H9 (cell line): Measurements from ENCODE around the gene HLA-DRB1. TPM values are rescaled to one million over a fixed set of nuclear protein-coding genes. Genes with fewer than 3 reads are reported as not detected.
A peak's percentile ranks its signal among the peaks of the same experiment; 100 is the strongest.

Experiments
- DNase-seq: peaks from one replicate; pipeline ENCODE4 v3.0.0-alpha.2; 2017
- H2AFZ ChIP-seq: one replicate; pipeline ENCODE4 v1.6.1; 2013; ENCODE audit warnings: mild to moderate bottlenecking, low read length, control low read depth, moderate library complexity
- H2AK5ac ChIP-seq: 2 replicates; pipeline ENCODE4 v1.6.1; 2013; ENCODE audit warnings: low read length, control low read depth, mixed read lengths; ENCODE audit not compliant: insufficient read length
- H2BK120ac ChIP-seq: one replicate; pipeline ENCODE4 v1.6.1; 2013; ENCODE audit warnings: low read depth, mild to moderate bottlenecking, low read length, control low read depth, inconsistent platforms; ENCODE audit not compliant: poor library complexity, severe bottlenecking
- H2BK12ac ChIP-seq: 2 replicates; pipeline ENCODE4 v1.6.1; 2013; ENCODE audit warnings: low read length, control low read depth, mixed read lengths, low read depth; ENCODE audit not compliant: insufficient read length
- H2BK15ac ChIP-seq: 2 replicates; pipeline ENCODE4 v1.6.1; 2013; ENCODE audit warnings: low read depth, low read length, control low read depth
- H2BK20ac ChIP-seq: one replicate; pipeline ENCODE4 v1.6.1; 2013; ENCODE audit warnings: low read depth, mild to moderate bottlenecking, low read length, control low read depth, inconsistent platforms; ENCODE audit not compliant: poor library complexity, severe bottlenecking
- H2BK5ac ChIP-seq: 2 replicates; pipeline ENCODE4 v1.6.1; 2013; ENCODE audit warnings: low read length, control low read depth, mixed read lengths; ENCODE audit not compliant: insufficient read length
- H3K14ac ChIP-seq: 2 replicates; pipeline ENCODE4 v1.6.1; 2013; ENCODE audit warnings: low read length, control low read depth; ENCODE audit not compliant: insufficient read depth
- H3K18ac ChIP-seq: 2 replicates; pipeline ENCODE4 v1.6.1; 2013; ENCODE audit warnings: low read depth, mild to moderate bottlenecking, mixed read lengths, low read length, control low read depth; ENCODE audit not compliant: insufficient read length
- H3K23ac ChIP-seq: 2 replicates; pipeline ENCODE4 v1.6.1; 2013; ENCODE audit warnings: low read length, control low read depth, mixed read lengths, low read depth; ENCODE audit not compliant: insufficient read length
- H3K23me2 ChIP-seq: 2 replicates; pipeline ENCODE4 v1.6.1; 2013; ENCODE audit warnings: low read depth, mild to moderate bottlenecking, mixed read lengths, low read length, control low read depth; ENCODE audit not compliant: insufficient read length, poor library complexity, severe bottlenecking
- H3K27ac ChIP-seq: 2 replicates; pipeline ENCODE4 v1.5.1; 2013; ENCODE audit warnings: low read length, control low read depth, mixed read lengths, low read depth; ENCODE audit not compliant: insufficient read length
- H3K27me3 ChIP-seq: 2 replicates; pipeline ENCODE4 v1.6.1; 2013; ENCODE audit warnings: low read length, control low read depth, inconsistent platforms; ENCODE audit not compliant: insufficient read depth
- H3K4ac ChIP-seq: 2 replicates; pipeline ENCODE4 v1.6.1; 2013; ENCODE audit warnings: low read depth, mild to moderate bottlenecking, control low read depth, inconsistent platforms, low read length, moderate library complexity
- H3K4me1 ChIP-seq: 2 replicates; pipeline ENCODE4 v1.6.1; 2013; ENCODE audit warnings: low read length, control low read depth, inconsistent platforms; ENCODE audit not compliant: insufficient read depth
- H3K4me2 ChIP-seq: 2 replicates; pipeline ENCODE4 v1.6.1; 2013; ENCODE audit warnings: low read length, control low read depth, mixed read lengths; ENCODE audit not compliant: insufficient read length, insufficient read depth
- H3K56ac ChIP-seq: 2 replicates; pipeline ENCODE4 v1.6.1; 2013; ENCODE audit warnings: low read depth, mild to moderate bottlenecking, mixed read lengths, low read length, control low read depth; ENCODE audit not compliant: insufficient read length
- H3K79me1 ChIP-seq: 2 replicates; pipeline ENCODE4 v1.6.1; 2013; ENCODE audit warnings: low read depth, mild to moderate bottlenecking, moderate library complexity, low read length, control low read depth, inconsistent platforms; ENCODE audit not compliant: insufficient read depth, poor library complexity, severe bottlenecking
- H3K79me2 ChIP-seq: 2 replicates; pipeline ENCODE4 v1.6.1; 2013; ENCODE audit warnings: low read length, control low read depth, inconsistent platforms; ENCODE audit not compliant: insufficient read depth
- H3K9ac ChIP-seq: 2 replicates; pipeline ENCODE4 v1.6.1; 2013; ENCODE audit warnings: low read length, control low read depth, mixed read lengths; ENCODE audit not compliant: insufficient read length; ENCODE audit errors: extremely low read depth
- H3K9me3 ChIP-seq: one replicate; pipeline ENCODE4 v1.6.1; 2013; ENCODE audit warnings: low read depth, low read length, inconsistent platforms; ENCODE audit not compliant: control insufficient read depth
- H3T11ph ChIP-seq: one replicate; pipeline ENCODE4 v1.6.1; 2013; ENCODE audit warnings: mild to moderate bottlenecking, low read length, control low read depth, inconsistent platforms
- H4K20me1 ChIP-seq: one replicate; pipeline ENCODE4 v1.6.1; 2013; ENCODE audit not compliant: control insufficient read depth, insufficient read length, insufficient read depth
- H4K5ac ChIP-seq: 2 replicates; pipeline ENCODE4 v1.6.1; 2013; ENCODE audit warnings: low read depth, mild to moderate bottlenecking, mixed read lengths, low read length, control low read depth; ENCODE audit not compliant: insufficient read length
- H4K8ac ChIP-seq: replicated peaks from 2 replicates; pipeline ENCODE4 v1.6.1; 2013; ENCODE audit warnings: low read length, control low read depth, mixed read lengths, low read depth; ENCODE audit not compliant: insufficient read length
- H4K91ac ChIP-seq: 2 replicates; pipeline ENCODE4 v1.6.1; 2013; ENCODE audit warnings: low read depth, mild to moderate bottlenecking, moderate library complexity, mixed read lengths, low read length, control low read depth; ENCODE audit not compliant: insufficient read length
- H3K27ac Mint-ChIP-seq, 3 experiments: 2 replicates in 2 of 3; 3 replicates in 1 of 3; pipeline ENCODE4 v1.8.0; 2020 to 2021; ENCODE audit warnings: mixed read lengths in 3 of 3, mild to moderate bottlenecking in 1 of 3, moderate library complexity in 1 of 3
- H3K27me3 Mint-ChIP-seq: 2 replicates; pipeline ENCODE4 v1.8.0; 2021; ENCODE audit warnings: low read depth, mild to moderate bottlenecking, moderate library complexity, mixed read lengths
- H3K36me3 Mint-ChIP-seq, 3 experiments: 2 replicates in 2 of 3; 3 replicates in 1 of 3; pipeline ENCODE4 v1.8.0; 2020 to 2021; ENCODE audit warnings: low read depth in 3 of 3, mixed read lengths in 3 of 3; ENCODE audit not compliant: insufficient read depth in 1 of 3
- H3K4me1 Mint-ChIP-seq, 2 experiments: 2 replicates each; pipeline ENCODE4 v1.8.0; 2020; ENCODE audit warnings: mixed read lengths in 2 of 2
- H3K4me3 Mint-ChIP-seq, 2 experiments: 2 replicates in 1 of 2; 3 replicates in 1 of 2; pipeline ENCODE4 v1.8.0; 2020 to 2021; ENCODE audit warnings: mild to moderate bottlenecking in 2 of 2, mixed read lengths in 2 of 2, moderate library complexity in 1 of 2
- H3K9me3 Mint-ChIP-seq, 2 experiments: 2 replicates in 1 of 2; 3 replicates in 1 of 2; pipeline ENCODE4 v1.8.0; 2020; ENCODE audit warnings: mild to moderate bottlenecking in 2 of 2, mixed read lengths in 2 of 2, moderate library complexity in 1 of 2
- CTCF ChIP-seq: fragments of 200-600 bp; sonication (generic); conservative IDR thresholded peaks from 3 replicates; pipeline ENCODE4 v1.8.0; 2021; ENCODE audit warnings: antibody characterized with exemption, mild to moderate bottlenecking
- WGBS: extraction: QIAGEN DNeasy Blood & Tissue Kit; methylation state at CpG from one replicate; pipeline ENCODE4 v1.1.7; 2013; ENCODE audit warnings: missing lambda C conversion rate, low lambda C conversion rate, mixed read lengths; ENCODE audit not compliant: insufficient read length; ENCODE audit errors: extremely low coverage; 5-methylcytosine and 5-hydroxymethylcytosine counted together
- total RNA-seq: library from RNA; stranded (reverse); gene quantifications from 2 replicates; pipeline ENCODE4 v1.2.1, GENCODE V29; 2021

Gene HLA-DRB1
- total RNA-seq, 1 experiment from 2014 or later: 25.9 TPM

GRCh38 chr6:32554116-32554965 is 35.3 kb downstream of the HLA-DRB1 start:
- H4K91ac ChIP-seq: no peak overlapping the region
- no peak overlapping the region for H3K14ac ChIP-seq
- H3K27ac Mint-ChIP-seq: peak overlapping the region in 1 of 3 experiments; percentile 71; a peak in 1 of 7 replicates
- H3K9me3 Mint-ChIP-seq: no peaks in the 10 kb centered on the region; a peak in 1 of 5 replicates
- no peak for DNase-seq
- H3K9ac ChIP-seq: no peak overlapping the region
- no peak overlapping the region for H3K27ac ChIP-seq
- peaks cover 4 to 5% of the 10 kb centered on the region in 2 experiments; a peak in 2 of 4 replicates for H3K4me1 Mint-ChIP-seq
- H3K27me3 Mint-ChIP-seq: peaks cover 5% of the 10 kb centered on the region
- no peaks in the 10 kb centered on the region for H3K23me2 ChIP-seq
- no peak overlapping the region for H3K18ac ChIP-seq
- no peaks in the 10 kb centered on the region for H3K27me3 ChIP-seq
- H2BK20ac ChIP-seq: no peak overlapping the region
- H3K4me3 Mint-ChIP-seq: no peak overlapping the region
- no peak for TF ChIP-seq CTCF
- no peak overlapping the region for H2AK5ac ChIP-seq
- H3K4ac ChIP-seq: no peak overlapping the region
- no peaks in the 10 kb centered on the region for H3K9me3 ChIP-seq
- no peaks in the 10 kb centered on the region for H4K20me1 ChIP-seq
- no peaks in the 10 kb centered on the region for H3K36me3 Mint-ChIP-seq
- no peak overlapping the region for H2BK12ac ChIP-seq
- no peak overlapping the region for H3K4me2 ChIP-seq
- H3K79me2 ChIP-seq: no peaks in the 10 kb centered on the region
- H2BK120ac ChIP-seq: no peak overlapping the region
- H3K56ac ChIP-seq: no peak overlapping the region
- no peak overlapping the region for H2AFZ ChIP-seq
- WGBS: no CpG with 5 or more reads among the region's 9 CpGs
- H3T11ph ChIP-seq: no peak overlapping the region
- H4K8ac ChIP-seq: no peak overlapping the region
- no peak overlapping the region for H4K5ac ChIP-seq
- H2BK15ac ChIP-seq: no peak overlapping the region
- H3K4me1 ChIP-seq: no peaks in the 10 kb centered on the region
- no peaks in the 10 kb centered on the region for H3K79me1 ChIP-seq
- H2BK5ac ChIP-seq: no peak overlapping the region
- no peak overlapping the region for H3K23ac ChIP-seq
